ENCODE measurements around the gene ST3GAL3. TPM values are rescaled to one million over a fixed set of nuclear protein-coding genes. Genes with fewer than 3 reads are reported as not detected.

Gene ST3GAL3
- total and polyA plus RNA-seq, 10 of the 15 experiments (the other 5 are each of a cell fraction or from before 2014, with no cell fraction given), result 1.2 to 19.3 (median 11.0) TPM

DNA sequence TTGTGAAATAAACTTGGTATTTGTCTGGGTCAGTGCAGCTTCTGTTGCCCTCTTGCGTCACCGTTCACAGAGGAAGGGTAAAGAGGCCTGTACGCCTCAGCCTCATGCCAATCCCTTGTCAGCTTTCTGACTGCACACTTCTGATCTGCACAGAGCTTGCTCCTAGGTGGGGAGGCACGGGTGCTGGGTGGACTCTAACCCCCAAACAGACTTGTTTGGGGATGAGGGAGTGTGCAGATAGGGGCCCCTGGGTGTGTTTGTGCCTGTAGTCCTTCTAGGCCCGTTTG, 270.9 kb downstream of the ST3GAL3 start (continued):
- no peak for TF ChIP-seq RB1 (IDR thresholded peaks at IDR 0.05; ENCODE audit: borderline replicate concordance)
- TF ChIP-seq STAT1 (conservative IDR thresholded peaks at IDR 0.05), result no peak
- TF ChIP-seq CBX5 (IDR thresholded peaks at IDR 0.05; ENCODE audit: low read depth), result no peak
- TF ChIP-seq, protein P1, sequence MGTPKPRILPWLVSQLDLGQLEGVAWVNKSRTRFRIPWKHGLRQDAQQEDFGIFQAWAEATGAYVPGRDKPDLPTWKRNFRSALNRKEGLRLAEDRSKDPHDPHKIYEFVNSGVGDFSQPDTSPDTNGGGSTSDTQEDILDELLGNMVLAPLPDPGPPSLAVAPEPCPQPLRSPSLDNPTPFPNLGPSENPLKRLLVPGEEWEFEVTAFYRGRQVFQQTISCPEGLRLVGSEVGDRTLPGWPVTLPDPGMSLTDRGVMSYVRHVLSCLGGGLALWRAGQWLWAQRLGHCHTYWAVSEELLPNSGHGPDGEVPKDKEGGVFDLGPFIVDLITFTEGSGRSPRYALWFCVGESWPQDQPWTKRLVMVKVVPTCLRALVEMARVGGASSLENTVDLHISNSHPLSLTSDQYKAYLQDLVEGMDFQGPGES (IDR thresholded peaks at IDR 0.05), result no peak

DNA sequence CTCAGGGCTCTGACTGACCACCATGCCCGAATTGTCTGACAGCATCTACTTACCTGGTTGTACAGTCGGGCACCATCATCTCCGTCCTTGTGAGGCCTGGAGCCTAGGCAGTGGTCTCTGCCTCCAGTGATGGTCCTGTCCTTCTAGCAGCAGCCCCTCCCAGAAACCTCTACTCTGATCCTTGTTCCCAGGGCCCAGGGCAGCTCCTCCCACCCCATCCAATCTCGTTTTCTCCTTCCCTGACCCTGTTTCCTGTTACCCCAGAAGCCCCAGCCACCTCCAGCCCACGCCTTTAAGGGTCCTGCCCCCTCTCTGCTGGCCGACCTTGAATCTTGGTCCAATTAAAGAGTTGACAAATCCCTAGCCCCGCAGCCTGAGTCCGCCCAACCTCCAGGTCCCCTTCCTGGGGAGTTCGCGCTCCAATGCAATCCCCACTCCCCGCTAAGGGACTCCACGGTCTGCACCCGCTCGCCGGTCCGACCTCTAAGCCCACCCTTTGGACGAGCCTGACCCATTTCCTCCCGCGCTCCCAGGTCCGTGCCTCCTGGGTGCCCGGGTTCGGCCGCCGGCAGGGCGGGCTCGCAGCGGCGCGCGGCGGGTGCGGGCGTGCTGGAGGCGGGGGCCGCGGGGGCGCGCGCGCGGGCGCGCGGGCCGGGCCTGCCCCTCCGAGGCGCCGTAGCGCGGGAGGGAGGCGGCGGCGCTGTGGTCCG, 271.4 kb downstream of the ST3GAL3 start, which contains the start of gene B4GALT2:
Gene B4GALT2, plus strand, starts transcription at position 660 of the 710 bp plus-strand sequence. CDS start 1,951 bp downstream, outside the sequence.
- in situ Hi-C loops (cut with MboI), result no loop called here
- intact Hi-C loops (cut with micrococcal nuclease; ENCODE audit: unreplicated experiment), result no loop called here
- FAIRE-seq, result no peak
- no peak for DNase-seq (ENCODE audit: low read depth, low spot score)
- no peak for ATAC-seq
- ChIA-PET POLR2A (no interaction called here), CTCF (interaction anchor here (1.0 to 1.4 kb wide), 3 partner anchors 11 to 43 kb away, joined by 3 to 5 read pairs (median 3); no protein-coding TSS in a partner anchor), RAD21 (ENCODE audit: unreplicated experiment) (no interaction called here), SMC1A (ENCODE audit: uncharacterized antibody, unreplicated experiment) (interaction anchor here (1.3 kb wide), 1 partner anchor 14 kb away, joined by 3 read pairs; no protein-coding TSS in a partner anchor)
- H3K9ac ChIP-seq (ENCODE audit: control insufficient read depth, insufficient read depth, low read length), result peak within 1 kb of the TSS; percentile 72
- peak within 1 kb of the TSS; percentile 96 for H3K4me2 ChIP-seq (ENCODE audit: control insufficient read depth, insufficient read depth)
- H4K20me1 ChIP-seq (ENCODE audit: control insufficient read depth, insufficient read depth), result no peaks in the 10 kb centered on the region
- BruUV-seq (replicated peaks), result no TSS peak
- H3K36me3 ChIP-seq (ENCODE audit: control insufficient read depth in 2 of 2, insufficient read depth in 2 of 2, low read length in 1 of 2), result peaks cover 0 to 7% of the 10 kb centered on the region in 2 experiments
- H3K27ac ChIP-seq (ENCODE audit: control insufficient read depth, insufficient read depth), result peak within 1 kb of the TSS; percentile 22; the same call in 1 of the 2 replicates
- H3K9me3 ChIP-seq (replicated peaks; ENCODE audit: control insufficient read depth, insufficient read depth, low read length), result no peaks in the 10 kb centered on the region
- H3K79me2 ChIP-seq (ENCODE audit: control insufficient read depth, insufficient read depth, low read length), result peaks cover 45% of the 10 kb centered on the region
- no peaks in the 10 kb centered on the region for H3K27me3 ChIP-seq (replicated peaks in 1 of 2; ENCODE audit: control insufficient read depth in 2 of 2, insufficient read depth in 2 of 2, low read length in 1 of 2)
- H3K4me3 ChIP-seq, result peak within 1 kb of the TSS; percentile 74
- 11% methylated on average over 24 of the region's 54 CpGs for WGBS (ENCODE audit: insufficient coverage, insufficient replicate concordance, low lambda C conversion rate, missing lambda C conversion rate)
- peak within 1 kb of the TSS; percentile 58 for H2AFZ ChIP-seq (ENCODE audit: control insufficient read depth, low read depth, low read length)
- peaks cover 29% of the 10 kb centered on the region for H3K4me1 ChIP-seq (ENCODE audit: control insufficient read depth, insufficient read depth, low read length)
- TF ChIP-seq, protein P2, sequence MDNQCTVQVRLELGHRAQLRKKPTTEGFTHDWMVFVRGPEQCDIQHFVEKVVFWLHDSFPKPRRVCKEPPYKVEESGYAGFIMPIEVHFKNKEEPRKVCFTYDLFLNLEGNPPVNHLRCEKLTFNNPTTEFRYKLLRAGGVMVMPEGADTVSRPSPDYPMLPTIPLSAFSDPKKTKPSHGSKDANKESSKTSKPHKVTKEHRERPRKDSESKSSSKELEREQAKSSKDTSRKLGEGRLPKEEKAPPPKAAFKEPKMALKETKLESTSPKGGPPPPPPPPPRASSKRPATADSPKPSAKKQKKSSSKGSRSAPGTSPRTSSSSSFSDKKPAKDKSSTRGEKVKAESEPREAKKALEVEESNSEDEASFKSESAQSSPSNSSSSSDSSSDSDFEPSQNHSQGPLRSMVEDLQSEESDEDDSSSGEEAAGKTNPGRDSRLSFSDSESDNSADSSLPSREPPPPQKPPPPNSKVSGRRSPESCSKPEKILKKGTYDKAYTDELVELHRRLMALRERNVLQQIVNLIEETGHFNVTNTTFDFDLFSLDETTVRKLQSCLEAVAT (IDR thresholded peaks at IDR 0.05), result no peak
- TF ChIP-seq, protein P3, sequence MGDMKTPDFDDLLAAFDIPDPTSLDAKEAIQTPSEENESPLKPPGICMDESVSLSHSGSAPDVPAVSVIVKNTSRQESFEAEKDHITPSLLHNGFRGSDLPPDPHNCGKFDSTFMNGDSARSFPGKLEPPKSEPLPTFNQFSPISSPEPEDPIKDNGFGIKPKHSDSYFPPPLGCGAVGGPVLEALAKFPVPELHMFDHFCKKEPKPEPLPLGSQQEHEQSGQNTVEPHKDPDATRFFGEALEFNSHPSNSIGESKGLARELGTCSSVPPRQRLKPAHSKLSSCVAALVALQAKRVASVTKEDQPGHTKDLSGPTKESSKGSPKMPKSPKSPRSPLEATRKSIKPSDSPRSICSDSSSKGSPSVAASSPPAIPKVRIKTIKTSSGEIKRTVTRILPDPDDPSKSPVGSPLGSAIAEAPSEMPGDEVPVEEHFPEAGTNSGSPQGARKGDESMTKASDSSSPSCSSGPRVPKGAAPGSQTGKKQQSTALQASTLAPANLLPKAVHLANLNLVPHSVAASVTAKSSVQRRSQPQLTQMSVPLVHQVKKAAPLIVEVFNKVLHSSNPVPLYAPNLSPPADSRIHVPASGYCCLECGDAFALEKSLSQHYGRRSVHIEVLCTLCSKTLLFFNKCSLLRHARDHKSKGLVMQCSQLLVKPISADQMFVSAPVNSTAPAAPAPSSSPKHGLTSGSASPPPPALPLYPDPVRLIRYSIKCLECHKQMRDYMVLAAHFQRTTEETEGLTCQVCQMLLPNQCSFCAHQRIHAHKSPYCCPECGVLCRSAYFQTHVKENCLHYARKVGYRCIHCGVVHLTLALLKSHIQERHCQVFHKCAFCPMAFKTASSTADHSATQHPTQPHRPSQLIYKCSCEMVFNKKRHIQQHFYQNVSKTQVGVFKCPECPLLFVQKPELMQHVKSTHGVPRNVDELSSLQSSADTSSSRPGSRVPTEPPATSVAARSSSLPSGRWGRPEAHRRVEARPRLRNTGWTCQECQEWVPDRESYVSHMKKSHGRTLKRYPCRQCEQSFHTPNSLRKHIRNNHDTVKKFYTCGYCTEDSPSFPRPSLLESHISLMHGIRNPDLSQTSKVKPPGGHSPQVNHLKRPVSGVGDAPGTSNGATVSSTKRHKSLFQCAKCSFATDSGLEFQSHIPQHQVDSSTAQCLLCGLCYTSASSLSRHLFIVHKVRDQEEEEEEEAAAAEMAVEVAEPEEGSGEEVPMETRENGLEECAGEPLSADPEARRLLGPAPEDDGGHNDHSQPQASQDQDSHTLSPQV (IDR thresholded peaks at IDR 0.05), result no peak
- TF ChIP-seq, protein P1 (IDR thresholded peaks at IDR 0.05), result no peak
- TF ChIP-seq CBX5 (IDR thresholded peaks at IDR 0.05; ENCODE audit: low read depth), result no peak
- no peak for TF ChIP-seq JUNB (IDR thresholded peaks at IDR 0.05)
- peak; percentile 28; the same call in 1 of the 2 replicates for TF ChIP-seq POLR2AphosphoS2 (IDR thresholded peaks at IDR 0.05; ENCODE audit: low read depth, low read length)
- TF ChIP-seq, protein P4, sequence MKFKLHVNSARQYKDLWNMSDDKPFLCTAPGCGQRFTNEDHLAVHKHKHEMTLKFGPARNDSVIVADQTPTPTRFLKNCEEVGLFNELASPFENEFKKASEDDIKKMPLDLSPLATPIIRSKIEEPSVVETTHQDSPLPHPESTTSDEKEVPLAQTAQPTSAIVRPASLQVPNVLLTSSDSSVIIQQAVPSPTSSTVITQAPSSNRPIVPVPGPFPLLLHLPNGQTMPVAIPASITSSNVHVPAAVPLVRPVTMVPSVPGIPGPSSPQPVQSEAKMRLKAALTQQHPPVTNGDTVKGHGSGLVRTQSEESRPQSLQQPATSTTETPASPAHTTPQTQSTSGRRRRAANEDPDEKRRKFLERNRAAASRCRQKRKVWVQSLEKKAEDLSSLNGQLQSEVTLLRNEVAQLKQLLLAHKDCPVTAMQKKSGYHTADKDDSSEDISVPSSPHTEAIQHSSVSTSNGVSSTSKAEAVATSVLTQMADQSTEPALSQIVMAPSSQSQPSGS (IDR thresholded peaks at IDR 0.05; ENCODE audit: low read length), result no peak
- TF ChIP-seq IKZF1 (conservative IDR thresholded peaks at IDR 0.05), result no peak; the same call in 1 of the 2 replicates
- no peak for TF ChIP-seq ZNF384 (IDR thresholded peaks at IDR 0.05; ENCODE audit: borderline replicate concordance, low read depth, low read length)
- TF ChIP-seq PML (IDR thresholded peaks at IDR 0.05; ENCODE audit: low read length), result no peak

All from GM12878 (cell line).